T-helper 2 cell (primary cell): ENCODE data around the gene RETREG2.
"Not testable (repeated sequence)": the region's sequence is repeated elsewhere in the genome, so short reads cannot be mapped to it uniquely, and the experiment has no call there.

Experiments used
- DNase-seq, 5 experiments: peaks; one replicate each; pipeline versions ENCODE4 v3.0.0 to v3.0.0-alpha.2; 2012 to 2022

The RETREG2 gene

DNA sequence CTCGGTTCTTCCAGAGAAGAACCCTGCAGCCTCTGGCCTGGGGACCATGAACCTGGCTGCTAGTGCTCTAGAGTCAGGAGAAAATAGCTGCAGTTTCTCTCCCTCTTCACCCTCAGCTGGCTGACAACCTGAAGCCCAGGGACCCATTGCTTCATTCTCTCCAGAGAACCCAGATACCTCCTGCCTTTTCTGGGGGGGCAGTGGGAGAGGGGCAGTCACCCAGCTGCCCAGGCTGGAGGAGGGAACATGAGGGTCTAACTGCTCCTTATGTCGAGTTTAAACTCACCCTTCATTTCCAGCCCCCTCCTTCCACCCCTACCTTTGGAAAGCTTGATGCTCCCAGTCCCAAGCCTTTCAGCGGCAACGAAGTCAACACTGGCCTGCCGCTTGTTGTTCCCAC lies 20.9 kb downstream of the RETREG2 start:
- no peak for DNase-seq

DNA sequence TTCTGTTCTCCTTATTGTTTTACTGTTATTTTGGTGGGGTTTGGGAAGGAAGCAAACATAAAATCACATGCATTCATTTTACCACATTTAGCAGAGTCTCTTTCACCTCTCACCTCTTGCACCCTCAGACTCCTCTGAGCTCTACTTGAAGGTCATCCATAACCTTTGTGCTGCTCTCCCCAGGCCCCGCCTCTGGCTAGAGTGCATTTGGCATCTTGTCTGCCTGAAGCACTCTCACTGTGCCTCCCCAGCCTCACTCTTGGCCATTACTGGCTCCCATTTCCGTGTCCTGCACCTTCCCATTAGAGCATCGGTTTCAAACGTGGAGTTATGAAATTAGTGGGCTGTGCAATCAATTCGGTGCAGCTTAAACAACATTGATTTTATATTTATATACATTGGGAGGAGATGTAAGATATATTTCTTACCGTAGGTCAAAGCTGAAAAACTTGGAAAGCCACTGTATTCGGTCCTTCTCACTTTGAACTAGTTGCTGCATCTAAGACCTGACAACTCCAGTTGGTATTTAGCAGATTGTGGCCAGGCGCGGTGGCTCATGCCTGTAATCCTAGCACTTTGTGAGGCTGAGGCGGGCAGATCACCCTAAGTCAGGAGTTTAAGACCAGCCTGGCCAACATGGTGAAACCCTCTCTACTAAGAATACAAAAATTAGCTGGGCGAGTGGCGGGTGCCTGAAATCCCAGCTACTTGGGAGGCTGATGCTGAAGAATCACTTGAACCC lies 21.6 kb downstream of the RETREG2 start:
- no peak for DNase-seq

DNA sequence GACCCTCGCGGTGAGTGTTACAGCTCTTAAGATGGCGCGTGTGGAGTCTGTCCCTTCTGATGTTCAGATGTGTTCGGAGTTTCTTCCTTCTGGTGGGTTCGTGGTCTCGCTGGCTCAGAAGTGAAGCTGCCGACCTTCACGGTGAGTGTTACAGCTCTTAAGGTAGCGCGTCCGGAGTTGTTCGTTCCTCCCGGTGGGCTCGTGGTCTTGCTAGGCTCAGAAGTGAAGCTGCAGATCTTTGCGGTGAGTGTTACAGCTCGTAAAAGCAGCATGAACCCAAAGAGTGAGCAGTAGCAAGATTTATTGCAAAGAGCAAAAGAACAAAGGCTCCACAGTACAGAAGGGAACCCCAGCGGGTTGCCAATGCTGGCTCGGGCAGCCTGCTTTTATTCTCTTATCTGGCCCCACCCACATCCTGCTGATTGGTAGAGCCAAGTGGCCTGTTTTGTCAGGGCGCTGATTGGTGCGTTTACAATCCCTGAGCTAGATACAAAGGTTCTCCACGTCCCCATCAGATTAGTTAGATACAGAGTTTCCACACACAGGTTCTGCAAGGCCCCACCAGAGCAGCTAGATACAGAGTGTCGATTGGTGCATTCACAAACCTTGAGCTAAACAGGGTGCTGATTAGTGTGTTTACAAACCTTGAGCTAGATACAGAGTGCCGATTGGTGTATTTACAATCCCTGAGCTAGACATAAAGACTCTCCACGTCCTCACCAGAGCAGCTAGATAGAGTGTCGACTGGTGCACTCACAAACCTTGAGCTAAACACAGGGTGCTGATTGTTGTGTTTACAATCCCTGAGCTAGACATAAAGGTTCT lies 22.6 kb downstream of the RETREG2 start:
- peak in 2 of 5 experiments; percentile 41 to 42 for DNase-seq

DNA sequence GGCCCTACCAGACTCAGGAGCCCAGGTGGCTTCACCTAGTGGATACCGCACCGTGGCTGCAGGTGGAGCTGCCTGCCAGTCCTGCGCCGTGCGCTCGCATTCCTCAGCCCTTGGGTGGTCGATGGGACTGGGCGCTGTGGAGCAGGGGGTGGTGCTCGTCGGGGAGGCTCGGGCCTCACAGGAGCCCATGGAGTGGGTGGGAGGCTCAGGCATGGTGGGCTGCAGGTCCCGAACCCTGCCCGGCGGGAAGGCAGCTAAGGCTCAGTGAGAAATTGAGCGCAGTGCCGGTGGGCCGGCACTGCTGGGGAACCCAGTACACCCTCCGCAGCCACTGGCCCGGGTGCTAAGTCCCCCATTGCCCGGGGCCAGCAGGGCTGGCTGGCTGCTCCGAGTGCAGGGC lies 23.3 kb downstream of the RETREG2 start:
- DNase-seq, result not testable (repeated sequence)

DNA sequence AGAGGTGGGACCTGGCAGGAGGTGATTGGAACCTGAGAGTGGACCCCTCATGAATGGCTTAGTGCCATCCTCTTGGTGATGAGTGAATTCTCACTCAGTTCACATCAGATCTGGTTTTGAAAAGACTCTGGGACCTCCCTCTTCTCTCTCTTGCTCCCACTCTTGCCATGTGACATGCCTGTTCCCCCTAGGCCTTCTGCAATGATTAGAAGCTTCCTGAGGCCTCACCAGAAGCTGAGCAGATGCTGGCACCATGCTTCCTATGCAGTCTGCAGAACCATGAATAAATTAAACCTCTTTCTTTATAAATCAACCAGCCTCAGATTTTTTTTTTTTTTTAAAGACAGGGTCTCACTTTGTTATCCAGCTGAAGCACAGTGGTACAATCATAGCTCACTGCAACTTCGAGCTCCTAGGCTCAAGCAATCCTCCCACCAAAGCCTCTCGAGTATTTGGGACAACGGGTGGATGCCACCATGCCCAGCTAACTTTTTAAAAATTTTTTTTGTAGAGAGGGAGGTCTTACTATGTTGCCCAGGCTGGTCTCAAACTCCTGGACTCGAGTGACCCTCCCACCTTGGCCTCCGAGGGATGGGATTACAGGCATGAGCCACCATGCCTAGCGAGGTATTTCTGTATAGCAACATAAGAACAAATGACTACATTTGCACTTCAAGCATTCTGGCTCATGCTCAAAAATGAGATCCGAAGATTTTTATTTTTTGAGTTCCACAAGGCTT lies 26.5 kb downstream of the RETREG2 start:
- DNase-seq, result no peak

DNA sequence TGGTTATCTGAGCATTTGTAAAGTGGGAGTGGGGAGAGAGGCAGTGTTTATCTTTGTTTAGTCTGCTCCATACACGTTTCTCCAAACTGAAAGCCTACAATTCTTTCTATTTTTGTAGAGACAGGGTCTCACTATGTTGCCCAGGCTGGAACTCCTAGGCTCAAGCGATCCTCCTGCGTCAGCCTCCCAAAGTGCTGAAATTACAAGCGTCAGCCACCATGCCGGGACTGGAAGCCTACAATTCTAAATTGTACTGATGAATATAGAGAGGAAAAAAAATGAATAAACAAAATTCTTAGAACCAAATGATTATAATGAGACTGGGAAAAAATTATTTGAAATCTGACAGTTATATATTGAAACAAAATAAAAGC lies 27.1 kb downstream of the RETREG2 start:
- no peak for DNase-seq

DNA sequence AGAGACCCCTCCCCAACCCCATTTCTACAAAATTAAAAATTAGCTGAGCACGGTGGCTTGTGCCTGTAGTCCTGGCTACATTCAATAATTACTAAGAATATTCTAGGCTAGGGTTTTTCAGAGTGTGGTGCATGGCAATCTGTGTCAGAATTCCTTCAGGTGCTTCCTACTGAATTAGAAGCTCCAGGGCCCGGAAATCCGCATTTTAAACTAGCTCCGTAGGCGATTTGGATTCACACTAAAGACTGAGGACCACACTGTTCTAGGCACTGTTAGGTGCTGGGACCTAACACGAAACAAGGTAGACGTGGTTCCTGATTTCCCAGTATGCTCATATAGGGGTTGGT lies 27.9 kb downstream of the RETREG2 start:
- no peak for DNase-seq

DNA sequence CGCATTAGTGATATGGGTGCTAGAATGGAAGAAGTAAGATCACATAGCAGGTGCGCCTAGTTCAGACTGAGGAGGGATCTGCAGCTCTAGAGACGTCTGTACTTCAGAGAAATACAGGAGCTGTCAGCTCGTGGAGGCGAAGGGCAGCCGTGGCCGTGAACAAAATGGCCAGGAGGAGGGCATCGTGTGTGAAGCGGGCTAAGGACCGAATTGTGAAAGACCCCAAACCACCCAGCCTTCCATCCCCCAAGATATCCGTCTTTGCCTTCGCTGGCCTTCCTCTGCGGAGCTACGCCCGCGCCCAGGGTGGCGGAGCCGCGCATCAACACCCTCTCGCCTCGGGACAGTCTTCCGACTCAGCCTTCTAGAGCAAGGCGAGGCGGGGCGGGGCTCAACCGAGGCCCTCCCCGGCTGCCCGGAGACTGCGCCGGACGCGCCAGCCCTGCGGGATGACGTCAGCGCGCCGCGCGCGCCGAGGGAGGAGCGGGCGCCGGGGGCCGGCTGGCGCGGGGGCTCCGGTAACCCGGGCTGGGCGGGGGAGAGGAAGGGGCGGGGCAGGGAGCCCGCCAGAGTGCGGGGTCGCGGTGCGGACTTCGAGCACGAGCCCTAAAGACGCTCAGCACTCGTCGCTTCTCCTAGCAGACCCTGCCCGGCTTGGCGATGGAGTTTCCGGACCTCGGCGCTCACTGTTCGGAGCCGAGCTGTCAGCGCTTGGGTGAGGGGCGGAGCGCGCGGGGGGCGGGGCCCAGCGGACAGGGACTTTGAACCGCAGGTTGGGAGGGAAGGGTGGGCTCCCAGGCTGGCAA lies 28.5 kb downstream of the RETREG2 start, which contains the start of gene ZFAND2B:
Gene ZFAND2B, plus strand, starts transcription at position 455 of the 806 bp plus-strand sequence. Its CDS starts 206 bp downstream, at position 661.
- peak; percentile 90 to 96 (median 94) for DNase-seq

DNA sequence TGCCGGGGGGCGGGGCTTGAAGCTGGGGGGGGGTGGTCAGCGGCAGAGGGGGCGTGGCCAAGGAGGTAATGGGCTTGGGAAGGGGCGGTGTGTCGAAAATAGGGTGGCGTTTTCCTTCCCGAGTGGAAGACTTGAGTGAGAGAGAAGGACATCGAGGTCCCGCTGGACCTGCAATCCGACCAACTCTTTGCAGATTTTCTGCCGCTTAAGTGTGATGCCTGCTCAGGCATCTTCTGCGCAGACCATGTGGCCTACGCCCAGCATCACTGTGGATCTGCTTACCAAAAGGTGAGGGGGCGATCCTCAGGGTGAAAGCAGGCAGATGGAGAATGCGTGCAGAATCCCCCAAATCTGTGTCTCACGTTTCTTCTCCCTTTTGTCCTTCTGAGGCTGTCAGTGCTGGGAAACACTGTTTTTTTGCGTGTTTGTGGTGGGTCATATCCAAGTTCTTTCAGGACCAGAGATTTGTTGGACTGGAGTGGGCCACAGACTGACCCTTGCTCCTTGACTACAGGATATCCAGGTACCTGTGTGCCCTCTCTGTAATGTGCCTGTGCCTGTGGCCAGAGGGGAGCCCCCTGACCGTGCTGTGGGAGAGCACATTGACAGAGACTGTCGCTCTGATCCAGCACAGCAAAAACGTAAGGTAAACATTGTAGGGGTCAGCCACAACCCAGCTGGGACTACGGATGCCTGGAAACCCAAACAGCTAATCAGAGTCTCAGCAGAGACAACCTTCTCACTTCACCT lies 29.2 kb downstream of the RETREG2 start:
- no peak for DNase-seq

DNA sequence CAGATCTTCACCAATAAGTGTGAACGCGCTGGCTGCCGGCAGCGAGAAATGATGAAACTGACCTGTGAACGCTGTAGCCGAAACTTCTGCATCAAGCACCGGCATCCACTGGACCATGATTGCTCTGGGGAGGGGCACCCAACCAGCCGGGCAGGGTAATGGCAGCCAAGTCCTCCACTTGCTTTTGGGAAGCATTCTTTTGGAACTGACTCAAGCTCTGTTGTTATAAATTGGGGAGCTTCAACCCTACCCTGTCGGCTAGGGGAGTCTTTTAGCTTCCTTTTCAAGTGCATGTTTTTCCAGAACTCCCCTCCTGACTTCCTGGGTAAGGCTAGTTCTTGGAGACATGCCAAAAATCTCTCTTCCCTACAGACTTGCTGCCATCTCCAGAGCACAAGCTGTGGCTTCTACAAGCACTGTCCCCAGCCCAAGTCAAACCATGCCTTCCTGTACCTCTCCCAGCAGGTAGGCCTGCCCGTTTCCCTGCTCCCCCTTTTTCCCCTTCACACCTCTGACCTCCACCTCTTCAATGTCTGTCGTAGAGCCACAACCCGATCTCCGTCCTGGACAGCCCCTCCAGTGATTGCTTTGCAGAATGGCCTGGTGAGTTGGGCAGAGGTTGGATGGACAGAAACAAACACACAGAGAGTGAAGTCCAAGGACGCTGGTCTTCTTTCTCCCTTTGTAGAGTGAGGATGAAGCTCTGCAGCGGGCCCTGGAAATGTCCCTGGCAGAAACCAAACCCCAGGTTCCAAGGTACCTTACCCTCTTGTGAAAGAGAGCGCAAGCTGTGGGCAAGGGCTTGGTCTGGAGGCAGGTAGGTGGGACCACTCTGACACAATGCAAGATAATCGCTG lies 30.0 kb downstream of the RETREG2 start:
- no peak for DNase-seq

DNA sequence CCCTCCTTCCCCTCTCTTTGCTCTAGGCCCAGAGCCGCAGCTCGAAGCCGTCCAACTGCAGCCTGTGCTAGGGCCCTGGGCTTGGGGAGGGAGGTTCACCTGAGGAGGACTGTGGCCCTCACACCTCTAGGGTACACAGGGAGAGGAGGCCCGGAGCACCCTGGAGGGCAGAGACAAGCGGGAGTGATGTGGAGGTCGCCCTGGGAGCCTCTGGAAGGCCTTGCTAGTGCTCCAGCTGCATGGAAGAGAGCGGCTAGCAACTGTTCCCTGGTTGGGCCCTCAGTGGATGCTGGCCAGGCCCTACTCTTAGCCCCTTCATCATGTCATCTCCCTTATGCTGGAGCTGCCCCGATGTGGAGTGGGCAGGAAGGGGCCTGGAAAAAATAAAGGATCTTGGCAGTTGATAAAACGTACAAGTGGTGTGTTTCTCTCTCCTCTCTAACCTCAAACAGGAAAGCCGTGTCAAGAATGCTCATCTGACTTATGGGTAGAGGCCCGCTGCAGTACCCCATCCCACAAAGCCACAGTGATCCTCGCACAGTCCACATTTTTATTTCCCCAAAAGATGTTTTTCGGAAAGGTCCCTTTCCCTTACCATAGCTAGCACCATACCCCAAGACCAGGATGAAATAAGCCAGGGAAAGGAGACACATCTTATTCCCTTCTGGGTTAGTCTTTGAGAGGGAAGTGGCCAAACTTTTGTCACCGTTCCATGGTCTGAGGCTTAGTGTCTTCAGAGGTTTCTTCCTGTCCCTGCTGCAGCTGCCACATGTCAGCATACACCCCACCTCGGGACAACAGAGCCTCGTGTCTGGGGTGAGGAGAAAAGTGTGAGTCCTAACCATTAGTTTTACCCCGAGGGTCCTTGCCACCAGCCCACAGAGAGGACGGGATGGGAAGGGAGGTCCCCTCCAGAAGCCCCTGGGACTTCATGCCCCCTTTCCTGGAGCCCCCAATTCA lies 31.4 kb downstream of the RETREG2 start:
- no peak for DNase-seq

DNA sequence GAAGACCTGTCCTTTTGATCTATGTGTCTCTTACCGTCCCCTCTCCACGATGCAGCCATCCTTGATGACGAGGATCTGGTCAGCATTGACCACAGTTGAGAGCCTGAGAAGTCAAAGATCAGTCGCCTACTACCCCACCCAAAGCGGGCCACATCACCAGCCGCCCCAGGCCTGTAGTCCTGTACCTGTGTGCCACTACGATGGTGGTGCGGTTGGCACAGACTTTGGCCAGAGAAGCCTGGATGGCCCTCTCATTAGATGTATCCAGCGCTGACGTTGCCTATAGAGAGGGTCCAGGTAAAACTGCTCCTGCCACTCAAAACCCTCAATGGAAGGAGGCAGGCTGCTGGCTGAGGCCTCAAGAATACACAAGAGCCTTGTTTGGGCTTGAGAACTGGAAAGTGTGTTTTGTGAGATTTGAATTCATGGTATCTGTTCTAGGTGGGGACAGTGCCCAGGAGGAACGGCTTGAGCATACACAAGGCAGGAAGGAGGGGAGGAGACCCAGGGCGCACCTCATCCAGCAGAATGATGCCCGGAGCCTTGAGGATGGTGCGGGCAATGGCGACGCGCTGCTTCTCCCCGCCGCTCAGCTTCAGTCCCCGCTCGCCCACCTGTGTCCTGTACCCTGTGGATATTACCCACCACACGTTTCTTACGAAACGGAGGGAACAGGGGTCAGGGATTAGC lies 32.3 kb downstream of the RETREG2 start:
- DNase-seq, result no peak

DNA sequence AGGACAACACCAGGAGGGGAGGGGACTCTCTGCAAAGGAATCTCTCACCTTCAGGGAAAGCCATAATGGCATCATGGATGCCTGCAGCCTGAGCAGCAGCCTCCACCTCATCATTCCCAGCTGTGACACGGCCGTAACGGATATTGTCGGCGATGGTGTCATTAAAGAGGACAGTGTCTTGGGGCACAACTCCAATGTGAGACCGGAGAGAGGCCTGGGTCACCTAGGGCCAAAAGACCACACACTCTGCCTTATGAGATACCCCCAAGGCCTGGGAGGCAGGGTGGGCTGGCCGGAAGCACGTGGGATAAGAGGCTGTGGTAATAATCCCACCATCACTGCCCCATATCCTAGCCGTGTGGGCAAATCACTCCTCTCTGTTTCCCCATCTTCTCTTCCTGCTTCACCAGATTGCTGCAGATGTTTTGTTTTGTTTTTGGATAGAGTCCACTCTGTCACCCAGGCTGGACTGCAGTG lies 32.8 kb downstream of the RETREG2 start:
- no peak for DNase-seq

DNA sequence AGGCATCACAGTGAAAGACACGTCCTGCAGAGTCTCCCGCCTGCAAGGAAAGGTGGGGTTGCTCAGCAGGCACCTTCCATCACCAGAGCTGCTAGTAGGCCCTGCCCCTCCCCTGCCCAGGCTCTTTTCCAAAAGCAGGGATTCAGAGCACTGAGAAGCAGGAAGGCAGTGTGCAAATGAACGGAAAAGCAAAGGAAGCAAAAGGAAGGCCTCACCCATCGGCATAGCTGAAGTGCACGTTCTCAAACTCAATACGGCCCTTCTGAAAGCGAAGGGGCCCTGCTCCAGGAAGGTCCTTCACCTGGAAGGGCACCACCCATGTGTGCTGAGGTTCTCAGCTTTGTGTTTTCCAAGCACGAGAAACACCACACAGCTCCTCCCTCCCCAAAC lies 34.9 kb downstream of the RETREG2 start:
- no peak for DNase-seq

DNA sequence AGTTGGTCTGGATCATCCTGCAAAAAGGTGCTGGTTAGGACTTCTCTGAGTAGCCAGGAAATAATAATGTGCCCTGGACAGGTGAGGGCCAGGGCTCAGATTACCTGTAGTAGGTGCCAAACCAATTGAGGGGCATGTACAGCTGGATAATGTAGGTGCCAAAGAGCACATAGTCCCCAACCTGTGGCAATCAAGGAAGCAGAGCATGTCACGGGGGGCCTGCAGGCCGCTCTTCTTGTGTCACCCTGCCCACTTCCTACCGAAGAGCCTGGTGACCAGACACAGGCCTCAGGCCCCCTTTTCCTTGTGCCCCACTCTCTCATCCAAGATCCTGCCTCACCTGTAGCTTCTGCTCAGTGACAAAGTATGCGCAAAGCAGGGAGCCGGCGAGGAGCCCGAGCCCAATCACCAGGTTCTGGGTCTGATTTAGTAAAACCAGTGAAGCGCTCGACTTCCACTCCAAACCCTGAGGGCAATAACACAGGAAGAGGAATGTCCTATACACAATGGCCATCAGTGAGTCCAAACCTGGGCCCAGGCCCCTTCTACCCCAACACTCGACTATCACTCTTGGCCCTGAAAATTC lies 35.5 kb downstream of the RETREG2 start:
- DNase-seq, result no peak

DNA sequence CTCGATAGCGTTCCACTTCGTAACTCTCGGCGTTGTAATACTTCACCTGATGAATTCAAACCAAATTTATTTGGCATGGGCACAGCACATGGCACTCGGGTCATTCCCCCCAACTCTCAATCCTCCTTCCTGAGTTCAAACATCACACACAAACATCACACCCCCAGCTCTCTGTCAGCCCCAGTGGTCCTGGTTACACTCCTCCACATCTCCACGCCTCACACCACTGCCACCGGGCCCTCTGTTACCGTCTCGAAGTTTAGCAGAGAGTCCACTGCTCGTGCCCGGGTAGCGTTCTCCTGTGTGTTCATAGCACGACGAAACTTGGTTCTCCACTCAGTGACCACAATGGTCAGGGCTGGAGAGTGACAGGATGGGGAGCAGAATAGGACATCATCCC lies 36.1 kb downstream of the RETREG2 start:
- no peak for DNase-seq

DNA sequence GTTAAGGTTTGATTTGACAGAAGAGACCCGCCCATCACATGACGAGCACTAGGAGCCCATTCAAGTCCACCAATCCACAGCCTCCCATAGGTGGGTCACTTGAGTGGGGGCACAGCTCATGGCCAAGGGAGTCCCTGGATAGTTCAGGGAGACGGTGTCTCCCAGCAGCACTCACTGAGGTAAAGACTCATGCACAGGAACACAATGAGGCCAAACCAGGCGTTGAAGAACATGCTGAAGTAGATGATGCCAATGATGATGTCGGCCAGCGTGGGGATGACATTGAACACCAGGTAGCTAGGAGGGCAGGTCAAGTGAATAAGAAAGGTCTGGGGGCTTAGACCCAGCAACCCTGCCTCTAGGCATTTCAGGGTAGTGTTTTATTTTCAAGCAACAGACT lies 36.7 kb downstream of the RETREG2 start:
- no peak for DNase-seq

DNA sequence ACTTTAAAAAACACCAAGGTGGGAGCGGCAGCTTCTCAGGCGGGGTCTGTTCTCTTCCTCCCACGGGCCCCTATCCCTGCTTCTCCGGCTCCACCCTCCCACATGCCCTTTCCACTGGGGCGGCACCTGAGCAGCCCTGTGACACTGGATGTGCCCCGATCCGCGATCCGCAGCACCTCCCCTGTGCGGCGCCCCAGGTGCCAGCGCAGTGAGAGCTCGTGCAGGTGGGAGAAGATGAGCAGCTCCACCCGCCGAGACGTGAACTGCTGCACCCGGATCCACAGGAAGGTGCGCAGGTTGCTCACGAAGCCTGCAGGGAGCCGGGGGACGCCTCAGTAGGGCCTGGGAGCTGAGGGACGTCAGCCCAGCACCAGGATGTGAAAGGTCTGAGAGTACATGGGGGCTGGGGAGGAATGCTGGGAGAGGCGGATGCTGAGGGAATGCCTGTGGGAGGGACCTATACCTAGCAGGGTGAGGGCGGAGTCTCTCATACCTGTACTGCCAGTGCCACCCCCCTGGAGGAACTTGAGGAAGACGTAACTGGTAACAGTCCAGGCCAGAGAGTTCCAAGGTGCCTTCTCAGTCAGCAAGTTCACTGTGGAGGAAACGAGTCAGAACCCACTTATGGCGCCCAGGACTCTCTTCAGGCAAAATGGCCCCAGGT lies 37.9 kb downstream of the RETREG2 start:
- no peak for DNase-seq
